Ovary (tissue), 3 donors: ENCODE data around the gene DNHD1.

ENCODE experiments used
- CTCF ChIP-seq, 3 donors: fragments of 450-650 bp in 2 of 3; fragments of 200-600 bp in 1 of 3; IDR thresholded peaks; one replicate each; pipeline versions ENCODE4 v1.5.1 to v1.8.0; 2016 to 2022; ENCODE audit warnings: antibody characterized with exemption in 3 of 3, mild to moderate bottlenecking in 1 of 3
- EP300 ChIP-seq: sonication (generic); formaldehyde crosslinking; IDR thresholded peaks from one replicate; pipeline ENCODE4 v1.6.1; 2017; ENCODE audit warnings: antibody characterized with exemption
- donor health status: DM: no; HTN: no; CAD: no.

GRCh38 chr11:6475936-6476335 lies 21.1 kb upstream of the DNHD1 start:
- TF ChIP-seq CTCF (IDR thresholded peaks at IDR 0.05) (no peak), EP300 (no peak)
